Suprapubic skin (tissue), 4 donors: ENCODE results near the gene ITGA3.
"Not testable (repeated sequence)": the region's sequence is repeated elsewhere in the genome, so short reads cannot be mapped to it uniquely, and the experiment has no call there.

Experiments
- CTCF ChIP-seq, 2 donors: fragments of 200-600 bp in 1 of 2; fragments of 450-650 bp in 1 of 2; sonication (generic) in 1 of 2; IDR thresholded peaks; one replicate each; pipeline ENCODE4 v1.5.1; 2016 to 2019; ENCODE audit warnings: antibody characterized with exemption in 2 of 2, mild to moderate bottlenecking in 1 of 2, moderate library complexity in 1 of 2
- EP300 ChIP-seq: sonication (generic); formaldehyde crosslinking; IDR thresholded peaks from one replicate; pipeline ENCODE4 v1.6.1; 2017; ENCODE audit warnings: antibody characterized with exemption
- POLR2A ChIP-seq, 2 donors: fragments of 450-650 bp; IDR thresholded peaks; one replicate each; pipeline ENCODE4 v1.6.1; 2017; ENCODE audit warnings: antibody characterized with exemption in 2 of 2, mild to moderate bottlenecking in 2 of 2, moderate library complexity in 2 of 2
- POLR2AphosphoS5 ChIP-seq, 3 donors: sonication (generic); formaldehyde crosslinking; IDR thresholded peaks; one replicate each; pipeline ENCODE4 v1.6.1; 2017; ENCODE audit warnings: antibody characterized with exemption in 3 of 3

- TF ChIP-seq POLR2AphosphoS5 (IDR thresholded peaks at IDR 0.05); CTCF (IDR thresholded peaks at IDR 0.05); POLR2A (IDR thresholded peaks at IDR 0.05); EP300: not testable (repeated sequence)
Observed at GRCh38 chr17:50040496-50040895, 15.4 kb upstream of the ITGA3 start.
